ENCODE data around the gene ARMC2. TPM values are rescaled to one million over a fixed set of nuclear protein-coding genes. Genes with fewer than 3 reads are reported as not detected.
A peak's percentile ranks its signal among the peaks of the same experiment; 100 is the strongest.

Gene ARMC2
- total RNA-seq, 2 experiments from 2014 or later, result 3.9 to 5.2 TPM

GRCh38 chr6:108998485-108998884 is 150.3 kb downstream of the ARMC2 start:
- no peaks in the 10 kb centered on the region for H3K9me3 Mint-ChIP-seq (ENCODE audit: low read depth)
- DNase-seq (no peak), ATAC-seq (no peak)
- H3K27ac Mint-ChIP-seq, result no peak overlapping the region
- intact Hi-C loops (cut with DNase I, micrococcal nuclease), result no loop called here
- H3K4me3 Mint-ChIP-seq, result no peak overlapping the region
- no peaks in the 10 kb centered on the region for H3K27me3 Mint-ChIP-seq
- H3K4me1 Mint-ChIP-seq, result peaks cover 11% of the 10 kb centered on the region
- peaks cover 18% of the 10 kb centered on the region for H3K36me3 Mint-ChIP-seq (ENCODE audit: low read depth)
- POLR2A ChIA-PET, result no interaction called here
- CTCF ChIA-PET, result interaction anchor here (0.6 to 1.3 kb wide), 2 partner anchors 13 to 469 kb away, joined by 3 read pairs; no protein-coding TSS in a partner anchor

GRCh38 chr6:108999428-108999827 is 151.2 kb downstream of the ARMC2 start:
- H3K27ac Mint-ChIP-seq, result no peak overlapping the region
- DNase-seq (no peak), ATAC-seq (no peak)
- no peaks in the 10 kb centered on the region for H3K27me3 Mint-ChIP-seq
- ChIA-PET POLR2A (no interaction called here), CTCF (interaction anchor here (1.3 kb wide), 1 partner anchor 14 kb away, joined by 3 read pairs; no protein-coding TSS in a partner anchor)
- intact Hi-C loops (cut with DNase I, micrococcal nuclease), result no loop called here
- H3K4me3 Mint-ChIP-seq, result no peak overlapping the region
- H3K9me3 Mint-ChIP-seq (ENCODE audit: low read depth), result no peaks in the 10 kb centered on the region
- peaks cover 18% of the 10 kb centered on the region for H3K36me3 Mint-ChIP-seq (ENCODE audit: low read depth)
- peaks cover 17% of the 10 kb centered on the region for H3K4me1 Mint-ChIP-seq

- H3K27me3 Mint-ChIP-seq, result no peaks in the 10 kb centered on the region
- H3K36me3 Mint-ChIP-seq (ENCODE audit: low read depth), result peaks cover 18% of the 10 kb centered on the region
- ATAC-seq, result no peak
- POLR2A ChIA-PET, result no interaction called here
- DNase-seq, result no peak
- CTCF ChIA-PET, result no interaction called here
- no peak overlapping the region for H3K4me3 Mint-ChIP-seq
- H3K9me3 Mint-ChIP-seq (ENCODE audit: low read depth), result no peaks in the 10 kb centered on the region
- intact Hi-C loops (cut with DNase I, micrococcal nuclease), result loop anchor here in 1 of 2 experiments (10.0 kb wide), 1 partner anchor 1815 kb away; the partner anchor contains the start of gene CDK19
- peaks cover 24% of the 10 kb centered on the region for H3K4me1 Mint-ChIP-seq
- no peak overlapping the region for H3K27ac Mint-ChIP-seq
Observed at GRCh38 chr6:109000289-109000688, 152.1 kb downstream of the ARMC2 start.

- Mint-ChIP-seq H3K4me3 (no peak overlapping the region), H3K36me3 (ENCODE audit: low read depth) (peaks cover 18% of the 10 kb centered on the region), H3K4me1 (peaks cover 30% of the 10 kb centered on the region), H3K27ac (no peak overlapping the region), H3K27me3 (no peaks in the 10 kb centered on the region), H3K9me3 (ENCODE audit: low read depth) (no peaks in the 10 kb centered on the region)
- POLR2A ChIA-PET, result no interaction called here
- no peak for ATAC-seq
- intact Hi-C loops (cut with DNase I, micrococcal nuclease), result loop anchor here in 1 of 2 experiments (10.0 kb wide), 1 partner anchor 1813 kb away; the partner anchor contains the start of gene CDK19
- DNase-seq, result no peak
- CTCF ChIA-PET, result interaction anchor here (0.8 to 1.3 kb wide), 2 partner anchors 24 to 381 kb away, joined by 3 to 4 read pairs; partner anchors contain the start of gene CD164
Observed at GRCh38 chr6:109001291-109001894, 153.2 kb downstream of the ARMC2 start.

GRCh38 chr6:109002051-109002697 is 154.0 kb downstream of the ARMC2 start:
- peak; percentile 19 for ATAC-seq
- POLR2A ChIA-PET, result no interaction called here
- CTCF ChIA-PET, result interaction anchor here (0.6 to 1.3 kb wide), 5 partner anchors 8 to 381 kb away, joined by 3 to 4 read pairs (median 3); partner anchors contain the start of gene CD164
- DNase-seq, result no peak
- intact Hi-C loops (cut with DNase I, micrococcal nuclease), result loop anchor here in 1 of 2 experiments (10.0 kb wide), 1 partner anchor 1813 kb away; the partner anchor contains the start of gene CDK19
- H3K27me3 Mint-ChIP-seq, result no peaks in the 10 kb centered on the region
- peaks cover 18% of the 10 kb centered on the region for H3K36me3 Mint-ChIP-seq (ENCODE audit: low read depth)
- H3K27ac Mint-ChIP-seq, result no peak overlapping the region
- H3K9me3 Mint-ChIP-seq (ENCODE audit: low read depth), result no peaks in the 10 kb centered on the region
- H3K4me1 Mint-ChIP-seq, result peaks cover 38% of the 10 kb centered on the region
- no peak overlapping the region for H3K4me3 Mint-ChIP-seq

GRCh38 chr6:109002882-109003281 is 154.7 kb downstream of the ARMC2 start:
- Mint-ChIP-seq H3K27me3 (no peaks in the 10 kb centered on the region), H3K4me3 (no peak overlapping the region), H3K36me3 (ENCODE audit: low read depth) (peaks cover 11% of the 10 kb centered on the region), H3K4me1 (peaks cover 44% of the 10 kb centered on the region), H3K9me3 (ENCODE audit: low read depth) (no peaks in the 10 kb centered on the region), H3K27ac (no peak overlapping the region)
- ATAC-seq, result no peak
- no peak for DNase-seq
- intact Hi-C loops (cut with DNase I, micrococcal nuclease), result loop anchor here in 1 of 2 experiments (10.0 kb wide), 1 partner anchor 1812 kb away; the partner anchor contains the start of gene CDK19
- ChIA-PET CTCF (interaction anchor here (0.6 to 0.7 kb wide), 2 partner anchors 8 to 63 kb away, joined by 3 read pairs; no protein-coding TSS in a partner anchor), POLR2A (no interaction called here)

GRCh38 chr6:109006818-109007217 is 158.6 kb downstream of the ARMC2 start:
- no peak for ATAC-seq
- Mint-ChIP-seq H3K4me1 (peaks cover 56% of the 10 kb centered on the region), H3K27me3 (no peaks in the 10 kb centered on the region), H3K36me3 (ENCODE audit: low read depth) (no peaks in the 10 kb centered on the region), H3K27ac (no peak overlapping the region), H3K9me3 (ENCODE audit: low read depth) (no peaks in the 10 kb centered on the region), H3K4me3 (peak overlapping the region; percentile 94)
- POLR2A ChIA-PET, result interaction anchor here (0.7 kb wide), 1 partner anchor 130 kb away, joined by 3 read pairs; no protein-coding TSS in a partner anchor
- intact Hi-C loops (cut with DNase I, micrococcal nuclease), result loop anchor here (5.0 to 10.0 kb wide), 4 partner anchors 85 to 1808 kb away; partner anchors contain the start of genes CDK19 (in 1 of the 2) and PDSS2 (in 1 of the 2)
- DNase-seq, result no peak
- CTCF ChIA-PET, result interaction anchor here (0.6 kb wide), 1 partner anchor 57 kb away, joined by 3 read pairs; no protein-coding TSS in a partner anchor

- POLR2A ChIA-PET, result interaction anchor here (1.4 kb wide), 2 partner anchors 87 to 366 kb away, joined by 5 read pairs; partner anchors contain the start of genes CEP57L1 and SESN1
- intact Hi-C loops (cut with DNase I, micrococcal nuclease), result loop anchor here (5.0 to 10.0 kb wide), 4 partner anchors 85 to 1807 kb away; partner anchors contain the start of genes CDK19 (in 1 of the 2) and PDSS2 (in 1 of the 2)
Observed at GRCh38 chr6:109007521-109007920, 159.3 kb downstream of the ARMC2 start.

GRCh38 chr6:109008054-109008453 is 159.8 kb downstream of the ARMC2 start:
- Mint-ChIP-seq H3K27ac (peak overlapping the region; percentile 77), H3K27me3 (no peaks in the 10 kb centered on the region), H3K9me3 (ENCODE audit: low read depth) (no peaks in the 10 kb centered on the region), H3K36me3 (ENCODE audit: low read depth) (no peaks in the 10 kb centered on the region), H3K4me1 (peaks cover 55% of the 10 kb centered on the region), H3K4me3 (peak overlapping the region; percentile 94)
- no peak for DNase-seq
- intact Hi-C loops (cut with DNase I, micrococcal nuclease), result loop anchor here (1.0 to 10.0 kb wide), 15 partner anchors 51 to 1807 kb away; partner anchors contain the start of genes ARMC2 (in 1 of the 2), CD164 (in 1 of the 2), CDK19 (in 1 of the 2) and CEP57L1 (in 1 of the 2)
- CTCF ChIA-PET, result interaction anchor here (0.6 to 1.5 kb wide), 4 partner anchors 31 to 364 kb away, joined by 3 to 8 read pairs (median 4); no protein-coding TSS in a partner anchor
- POLR2A ChIA-PET, result interaction anchor here (0.6 to 1.4 kb wide), 3 partner anchors 65 to 366 kb away, joined by 3 to 5 read pairs (median 5); partner anchors contain the start of genes CEP57L1 and SESN1
- ATAC-seq, result peak; percentile 24

More at GRCh38 chr6:109007521-109007920, 159.3 kb downstream of the ARMC2 start:
- no peak for DNase-seq
- Mint-ChIP-seq H3K4me3 (peak overlapping the region; percentile 94), H3K27ac (no peak overlapping the region), H3K27me3 (no peaks in the 10 kb centered on the region), H3K36me3 (ENCODE audit: low read depth) (no peaks in the 10 kb centered on the region), H3K4me1 (peaks cover 52% of the 10 kb centered on the region), H3K9me3 (ENCODE audit: low read depth) (no peaks in the 10 kb centered on the region)
- CTCF ChIA-PET, result interaction anchor here (1.0 to 1.5 kb wide), 3 partner anchors 66 to 365 kb away, joined by 3 to 8 read pairs (median 4); no protein-coding TSS in a partner anchor
- no peak for ATAC-seq

- Mint-ChIP-seq H3K4me3 (peak overlapping the region; percentile 94), H3K27me3 (no peaks in the 10 kb centered on the region), H3K27ac (peak overlapping the region; percentile 88), H3K9me3 (ENCODE audit: low read depth) (no peaks in the 10 kb centered on the region), H3K4me1 (peaks cover 57% of the 10 kb centered on the region), H3K36me3 (ENCODE audit: low read depth) (no peaks in the 10 kb centered on the region)
- ATAC-seq, result peak; percentile 39
- DNase-seq, result peak; percentile 35
- CTCF ChIA-PET, result interaction anchor here (0.6 to 1.5 kb wide), 4 partner anchors 32 to 364 kb away, joined by 3 to 8 read pairs (median 4); no protein-coding TSS in a partner anchor
- intact Hi-C loops (cut with DNase I, micrococcal nuclease), result loop anchor here (1.0 to 10.0 kb wide), 17 partner anchors 50 to 1806 kb away; partner anchors contain the start of genes SESN1 (in 2 of the 2), ARMC2 (in 1 of the 2), CD164 (in 1 of the 2) and CDK19 (in 1 of the 2)
- POLR2A ChIA-PET, result interaction anchor here (0.6 to 1.4 kb wide), 4 partner anchors 64 to 365 kb away, joined by 3 to 5 read pairs (median 4); partner anchors contain the start of genes CEP57L1 and SESN1
Observed at GRCh38 chr6:109008537-109009235, 160.5 kb downstream of the ARMC2 start.

Measured in activated CD4-positive, alpha-beta T cell treated with anti-CD3 and anti-CD28 coated beads for 36 hours (primary cell).